Lower leg skin (tissue), 3 donors: ENCODE results near the gene BRD4.

Experiments used
- POLR2A ChIP-seq, 2 donors: fragments of 450-650 bp; IDR thresholded peaks; one replicate each; pipeline ENCODE4 v1.6.1; 2016 to 2017; ENCODE audit warnings: antibody characterized with exemption in 2 of 2, mild to moderate bottlenecking in 1 of 2, moderate library complexity in 1 of 2
- TF ChIP-seq, protein P1 (sequence below), 3 donors: fragments of 450-650 bp; IDR thresholded peaks; one replicate each; pipeline ENCODE4 v1.5.1; 2016; ENCODE audit warnings: antibody characterized with exemption in 3 of 3, mild to moderate bottlenecking in 3 of 3, moderate library complexity in 2 of 3

DNA sequence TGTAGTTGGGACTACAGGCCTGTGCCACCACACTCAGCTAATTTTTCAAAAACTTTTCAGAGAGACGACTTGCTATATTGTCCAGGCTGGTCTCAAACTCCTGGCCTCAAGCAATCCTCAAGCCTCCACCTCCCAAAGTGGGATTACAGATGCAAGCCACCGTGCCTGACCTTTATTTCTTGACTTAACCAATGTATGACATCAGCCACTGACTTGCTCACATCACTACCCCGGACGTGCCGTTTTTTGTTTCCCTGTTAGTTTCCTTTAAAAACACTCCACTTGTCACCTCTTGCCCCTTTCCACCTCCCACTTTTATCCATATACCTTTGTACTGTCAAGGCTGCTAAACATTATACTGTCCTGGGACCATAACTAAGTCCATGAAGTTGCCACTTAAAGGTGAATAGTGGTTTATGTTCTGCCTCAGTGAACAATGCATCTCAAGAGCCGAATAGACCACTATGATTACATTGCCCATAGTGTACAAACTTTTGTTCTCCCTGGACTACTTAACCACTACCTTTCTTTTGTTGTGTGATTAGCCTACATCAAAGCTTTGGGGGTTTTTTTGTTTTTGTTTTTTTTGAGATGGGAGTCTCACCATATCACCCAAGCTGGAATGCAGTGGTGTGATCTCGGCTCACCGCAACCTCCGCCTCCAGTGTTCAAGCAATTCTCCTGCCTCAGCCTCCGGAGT is 97.8 kb downstream of the BRD4 start:
- TF ChIP-seq POLR2A (IDR thresholded peaks at IDR 0.05): no peak
- TF ChIP-seq, protein P1, sequence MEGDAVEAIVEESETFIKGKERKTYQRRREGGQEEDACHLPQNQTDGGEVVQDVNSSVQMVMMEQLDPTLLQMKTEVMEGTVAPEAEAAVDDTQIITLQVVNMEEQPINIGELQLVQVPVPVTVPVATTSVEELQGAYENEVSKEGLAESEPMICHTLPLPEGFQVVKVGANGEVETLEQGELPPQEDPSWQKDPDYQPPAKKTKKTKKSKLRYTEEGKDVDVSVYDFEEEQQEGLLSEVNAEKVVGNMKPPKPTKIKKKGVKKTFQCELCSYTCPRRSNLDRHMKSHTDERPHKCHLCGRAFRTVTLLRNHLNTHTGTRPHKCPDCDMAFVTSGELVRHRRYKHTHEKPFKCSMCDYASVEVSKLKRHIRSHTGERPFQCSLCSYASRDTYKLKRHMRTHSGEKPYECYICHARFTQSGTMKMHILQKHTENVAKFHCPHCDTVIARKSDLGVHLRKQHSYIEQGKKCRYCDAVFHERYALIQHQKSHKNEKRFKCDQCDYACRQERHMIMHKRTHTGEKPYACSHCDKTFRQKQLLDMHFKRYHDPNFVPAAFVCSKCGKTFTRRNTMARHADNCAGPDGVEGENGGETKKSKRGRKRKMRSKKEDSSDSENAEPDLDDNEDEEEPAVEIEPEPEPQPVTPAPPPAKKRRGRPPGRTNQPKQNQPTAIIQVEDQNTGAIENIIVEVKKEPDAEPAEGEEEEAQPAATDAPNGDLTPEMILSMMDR (IDR thresholded peaks at IDR 0.05): no peak
